HepG2 (cell line): ENCODE data around the gene ALX3. TPM values are rescaled to one million over a fixed set of nuclear protein-coding genes. Genes with fewer than 3 reads are reported as not detected.
A peak's percentile ranks its signal among the peaks of the same experiment; 100 is the strongest.

Experiments
- ATAC-seq: fragments of 200-7000 bp; cut with Tn5 transposase; 3 replicates; pipeline ENCODE4 v1.9.1; 2020; ENCODE audit warnings: mild to moderate bottlenecking, moderate library complexity
- BruUV-seq: library from RNA; stranded (reverse); fragments of 400-500 nt; replicated peaks from 2 replicates; lab custom pipeline; 2021; lab: Mats Ljungman, UMichigan
- CTCF ChIA-PET: fragments of 300-600 bp; formaldehyde crosslinking; extraction: SDS; loops from one replicate; lab custom pipeline; 2021; ENCODE audit warnings: low total read pairs, inconsistent platforms, low intra/inter-chr PET ratio; lab: Yijun Ruan, JAX
- POLR2A ChIA-PET: fragments of 350-600 bp; sonication (Branson Sonifier 250); formaldehyde crosslinking; loops from one replicate; lab custom pipeline; 2020; ENCODE audit warnings: antibody characterized with exemption, inconsistent platforms; lab: Yijun Ruan, JAX
- DNase-seq: peaks from one replicate; pipeline ENCODE4 v3.0.0-alpha.2; 2015; ENCODE audit warnings: low spot score
- FAIRE-seq: peaks from 3 replicates; lab custom pipeline; 2011; peaks lifted over from hg19 to GRCh38; lab: Jason Lieb, UNC
- H2AFZ ChIP-seq: one replicate; pipeline ENCODE4 v1.6.1; 2011; ENCODE audit warnings: low read length, inconsistent platforms
- H3K27ac ChIP-seq: fragments of 300-600 bp; 3 replicates; pipeline ENCODE4 v1.8.0; 2011; ENCODE audit warnings: mixed run types, mild to moderate bottlenecking, mixed read lengths, low read length, inconsistent platforms; ENCODE audit not compliant: insufficient read depth; ENCODE audit errors: extremely low read length
- H3K27me3 ChIP-seq, 2 experiments: fragments of 200-600 bp in 1 of 2; 2 replicates in 1 of 2; 3 replicates in 1 of 2; pipeline versions ENCODE4 v1.6.0 to v1.8.0; 2011; ENCODE audit warnings: low read length in 2 of 2, mild to moderate bottlenecking in 2 of 2, moderate library complexity in 2 of 2, inconsistent platforms in 1 of 2; ENCODE audit not compliant: insufficient read depth in 2 of 2, control insufficient read depth in 1 of 2
- H3K36me3 ChIP-seq, 2 experiments: fragments of 200-600 bp in 1 of 2; replicated peaks in 1 of 2; 2 replicates in 1 of 2; 3 replicates in 1 of 2; pipeline versions ENCODE4 v1.5.1 to v1.8.0; 2011; ENCODE audit warnings: low read length in 2 of 2, inconsistent platforms in 1 of 2; ENCODE audit not compliant: insufficient read depth in 2 of 2, control insufficient read depth in 1 of 2
- H3K4me1 ChIP-seq: 2 replicates; pipeline ENCODE4 v1.5.1; 2012; ENCODE audit warnings: low read length, inconsistent platforms; ENCODE audit not compliant: insufficient read depth
- H3K4me2 ChIP-seq: 2 replicates; pipeline ENCODE4 v1.6.0; 2011; ENCODE audit warnings: low read depth, low read length, inconsistent platforms
- H3K4me3 ChIP-seq, 3 experiments: fragments of 200-600 bp in 1 of 3; sonication (generic), shearing (Covaris generic) in 1 of 3; replicated peaks in 1 of 3; 2 replicates each; pipeline ENCODE4 v1.5.1; 2011 to 2016; ENCODE audit warnings: low read length in 3 of 3, inconsistent platforms in 2 of 3, low read depth in 2 of 3, mild to moderate bottlenecking in 2 of 3, control low read depth in 1 of 3, mixed read lengths in 1 of 3; ENCODE audit not compliant: insufficient read depth in 1 of 3
- H3K79me2 ChIP-seq: one replicate; pipeline ENCODE4 v1.6.1; 2011; ENCODE audit warnings: low read length, inconsistent platforms; ENCODE audit not compliant: insufficient read depth
- H3K9ac ChIP-seq: 2 replicates; pipeline ENCODE4 v1.6.0; 2011; ENCODE audit warnings: mild to moderate bottlenecking, low read depth, low read length, inconsistent platforms; ENCODE audit not compliant: insufficient read depth
- H3K9me3 ChIP-seq: 2 replicates; pipeline ENCODE4 v1.5.1; 2012; ENCODE audit warnings: mild to moderate bottlenecking, low read length
- H4K20me1 ChIP-seq: 2 replicates; pipeline ENCODE4 v1.6.0; 2011; ENCODE audit warnings: inconsistent platforms, mild to moderate bottlenecking, low read length, moderate library complexity; ENCODE audit not compliant: insufficient read depth
- CTCF ChIP-seq: sonication (generic); formaldehyde crosslinking; IDR thresholded peaks from 2 replicates; pipeline ENCODE4 v1.5.0; 2020; ENCODE audit warnings: mild to moderate bottlenecking, missing genetic modification reagents, moderate library complexity
- HNF1B ChIP-seq: sonication (generic); formaldehyde crosslinking; IDR thresholded peaks from 2 replicates; pipeline ENCODE4 v1.5.1; 2020; ENCODE audit warnings: mild to moderate bottlenecking, moderate library complexity, missing genetic modification reagents
- IKZF1 ChIP-seq: fragments of 450-650 bp; IDR thresholded peaks from 2 replicates; pipeline ENCODE4 v1.7.1; 2016
- MBD4 ChIP-seq: IDR thresholded peaks from 2 replicates; pipeline ENCODE4 v1.6.1; 2012; ENCODE audit warnings: low read length, inconsistent platforms, borderline replicate concordance
- RAD21 ChIP-seq: fragments of 450-650 bp; formaldehyde crosslinking; IDR thresholded peaks from 2 replicates; pipeline ENCODE4 v1.5.0; 2020; ENCODE audit warnings: mild to moderate bottlenecking
- SALL1 ChIP-seq: sonication (generic); formaldehyde crosslinking; IDR thresholded peaks from 2 replicates; pipeline ENCODE4 v1.8.0; 2022; ENCODE audit warnings: mild to moderate bottlenecking, missing genetic modification reagents
- SMC3 ChIP-seq: IDR thresholded peaks from 2 replicates; pipeline ENCODE4 v1.6.1; 2011; ENCODE audit warnings: low read length, improper control_type of control experiment
- STAG1 ChIP-seq: sonication (generic); formaldehyde crosslinking; IDR thresholded peaks from 2 replicates; pipeline ENCODE4 v1.4.0; 2020; ENCODE audit warnings: missing genetic modification reagents
- XRCC5 ChIP-seq: fragments of 200-400 bp; formaldehyde crosslinking; optimal IDR thresholded peaks from 2 replicates; pipeline ENCODE3; 2017; ENCODE audit warnings: mild to moderate bottlenecking, low read length
- ZNF264 ChIP-seq: sonication (generic); formaldehyde crosslinking; IDR thresholded peaks from 2 replicates; pipeline ENCODE4 v1.4.0; 2020; ENCODE audit warnings: missing genetic modification reagents
- ZNF562 ChIP-seq: sonication (generic); formaldehyde crosslinking; IDR thresholded peaks from 2 replicates; pipeline ENCODE4 v1.8.0; 2022; ENCODE audit warnings: missing genetic modification reagents, borderline replicate concordance
- WGBS: methylation state at CpG from one replicate; pipeline ENCODE4 v1.1.6; 2017; ENCODE audit warnings: low lambda C conversion rate; 5-methylcytosine and 5-hydroxymethylcytosine counted together
- in situ Hi-C: cut with HindIII; loops from 2 replicates; pipeline ENCODE4 v1.10.0; 2017; ENCODE audit warnings: low pct_unique_long_range_greater_than_20kb; ENCODE audit not compliant: extremely low pct_ligation_motif_present
- intact Hi-C: fragments of 100-400 bp; cut with micrococcal nuclease; formaldehyde crosslinking; loops from one replicate; pipeline ENCODE4 v1.10.0; 2022; ENCODE audit not compliant: unreplicated experiment
- polyA plus RNA-seq, 8 experiments: library from polyadenylated mRNA; depleted of rRNA in 3 of 8; stranded (reverse) in 7 of 8; unstranded in 1 of 8; fragments of >200 nt; fragmentation: Illumina TruSeq in 4 of 8; extraction: Trizol in 4 of 8; gene quantifications; 2 replicates each; pipeline versions ENCODE4 v1.2.1 to v1.2.3, GENCODE V29; 2011 to 2016; ENCODE audit warnings: low read depth in 4 of 8, missing spikeins in 1 of 8, mixed read lengths in 1 of 8; ENCODE audit not compliant: insufficient read depth in 1 of 8
- total RNA-seq, 5 experiments: library from RNA; depleted of rRNA; stranded (reverse); fragments of >200 nt; fragmentation: Illumina TruSeq; extraction: Trizol; gene quantifications; 2 replicates each; pipeline ENCODE4 v1.2.3, GENCODE V29; 2016; ENCODE audit warnings: low read depth in 1 of 5

The ALX3 gene
- total and polyA plus RNA-seq, 2 of the 13 experiments (the other 11 are each of a cell fraction or from before 2014, with no cell fraction given) = not detected

- TF ChIP-seq SALL1 (CRISPR knock-in tag) (peak; percentile 51; the same call in 1 of the 2 replicates), HNF1B (CRISPR knock-in tag) (0 out of 2 replicates have a peak, but pooled peaks have one; percentile 14), ZNF562 (CRISPR knock-in tag) (no peak), CTCF (peak; percentile 94), RAD21 (CRISPR knock-in tag) (peak; percentile 86), XRCC5 (peak; percentile 39), STAG1 (CRISPR knock-in tag) (peak; percentile 83), MBD4 (no peak), SMC3 (peak; percentile 74), IKZF1 (no peak), ZNF264 (CRISPR knock-in tag) (no peak)
- TF ChIP-seq, all 625 proteins: peak for 7
- H3K79me2 ChIP-seq = no peaks in the 10 kb centered on the region
- peak; percentile 77 for FAIRE-seq
- no TSS peak for BruUV-seq
- no peak overlapping the region for H2AFZ ChIP-seq
- CTCF ChIA-PET = interaction anchor here (3.5 kb wide), 1 partner anchor 52 kb away, joined by 20 read pairs; no protein-coding TSS in a partner anchor
- peak; percentile 87 for ATAC-seq
- 0 out of 2 replicates have a peak, but pooled peaks cover 3% of the 10 kb centered on the region for H4K20me1 ChIP-seq
- peaks cover 17% of the 10 kb centered on the region for H3K4me1 ChIP-seq
- 82% methylated on average over 14 of the region's 16 CpGs for WGBS
- peak; percentile 21 for DNase-seq
- H3K36me3 ChIP-seq = peaks cover 36 to 80% of the 10 kb centered on the region in 2 experiments
- H3K9me3 ChIP-seq = no peaks in the 10 kb centered on the region
- intact Hi-C loops = loop anchor here (1.0 kb wide), 1 partner anchor 53 kb away; no protein-coding TSS in a partner anchor
- no peak overlapping the region for H3K9ac ChIP-seq
- no peak overlapping the region for H3K4me2 ChIP-seq
- POLR2A ChIA-PET = no interaction called here
- no peak overlapping the region for H3K27ac ChIP-seq
- in situ Hi-C loops = loop anchor here (5.0 kb wide), 1 partner anchor 54 kb away; no protein-coding TSS in a partner anchor
- no peak overlapping the region for H3K4me3 ChIP-seq
- no peaks in the 10 kb centered on the region for H3K27me3 ChIP-seq
Observed at GRCh38 chr1:110053552-110054428, 16.7 kb downstream of the ALX3 start.
